Measurements from ENCODE around the gene RPL13.

GRCh38 chr16:89602273-89602951 is 41.9 kb downstream of the RPL13 start:
- TF ChIP-seq ZNF8 (CRISPR knock-in tag; IDR thresholded peaks at IDR 0.05), result no peak
- TF ChIP-seq, protein P1, sequence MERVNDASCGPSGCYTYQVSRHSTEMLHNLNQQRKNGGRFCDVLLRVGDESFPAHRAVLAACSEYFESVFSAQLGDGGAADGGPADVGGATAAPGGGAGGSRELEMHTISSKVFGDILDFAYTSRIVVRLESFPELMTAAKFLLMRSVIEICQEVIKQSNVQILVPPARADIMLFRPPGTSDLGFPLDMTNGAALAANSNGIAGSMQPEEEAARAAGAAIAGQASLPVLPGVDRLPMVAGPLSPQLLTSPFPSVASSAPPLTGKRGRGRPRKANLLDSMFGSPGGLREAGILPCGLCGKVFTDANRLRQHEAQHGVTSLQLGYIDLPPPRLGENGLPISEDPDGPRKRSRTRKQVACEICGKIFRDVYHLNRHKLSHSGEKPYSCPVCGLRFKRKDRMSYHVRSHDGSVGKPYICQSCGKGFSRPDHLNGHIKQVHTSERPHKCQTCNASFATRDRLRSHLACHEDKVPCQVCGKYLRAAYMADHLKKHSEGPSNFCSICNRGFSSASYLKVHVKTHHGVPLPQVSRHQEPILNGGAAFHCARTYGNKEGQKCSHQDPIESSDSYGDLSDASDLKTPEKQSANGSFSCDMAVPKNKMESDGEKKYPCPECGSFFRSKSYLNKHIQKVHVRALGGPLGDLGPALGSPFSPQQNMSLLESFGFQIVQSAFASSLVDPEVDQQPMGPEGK (CRISPR knock-in tag; IDR thresholded peaks at IDR 0.05; ENCODE audit: borderline replicate concordance), result no peak; the same call in 1 of the 2 replicates
- TF ChIP-seq SNAI2 (CRISPR knock-in tag; IDR thresholded peaks at IDR 0.05), result no peak
- TF ChIP-seq, protein P2, sequence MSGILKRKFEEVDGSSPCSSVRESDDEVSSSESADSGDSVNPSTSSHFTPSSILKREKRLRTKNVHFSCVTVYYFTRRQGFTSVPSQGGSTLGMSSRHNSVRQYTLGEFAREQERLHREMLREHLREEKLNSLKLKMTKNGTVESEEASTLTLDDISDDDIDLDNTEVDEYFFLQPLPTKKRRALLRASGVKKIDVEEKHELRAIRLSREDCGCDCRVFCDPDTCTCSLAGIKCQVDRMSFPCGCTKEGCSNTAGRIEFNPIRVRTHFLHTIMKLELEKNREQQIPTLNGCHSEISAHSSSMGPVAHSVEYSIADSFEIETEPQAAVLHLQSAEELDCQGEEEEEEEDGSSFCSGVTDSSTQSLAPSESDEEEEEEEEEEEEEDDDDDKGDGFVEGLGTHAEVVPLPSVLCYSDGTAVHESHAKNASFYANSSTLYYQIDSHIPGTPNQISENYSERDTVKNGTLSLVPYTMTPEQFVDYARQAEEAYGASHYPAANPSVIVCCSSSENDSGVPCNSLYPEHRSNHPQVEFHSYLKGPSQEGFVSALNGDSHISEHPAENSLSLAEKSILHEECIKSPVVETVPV (CRISPR knock-in tag; IDR thresholded peaks at IDR 0.05), result no peak
- no peak for TF ChIP-seq TSHZ2 (CRISPR knock-in tag; IDR thresholded peaks at IDR 0.05)
- TF ChIP-seq ESRRG (CRISPR knock-in tag; IDR thresholded peaks at IDR 0.05), result no peak
- no peak for TF ChIP-seq PPARA (CRISPR knock-in tag; IDR thresholded peaks at IDR 0.05; ENCODE audit: borderline replicate concordance)
- TF ChIP-seq, protein P3, sequence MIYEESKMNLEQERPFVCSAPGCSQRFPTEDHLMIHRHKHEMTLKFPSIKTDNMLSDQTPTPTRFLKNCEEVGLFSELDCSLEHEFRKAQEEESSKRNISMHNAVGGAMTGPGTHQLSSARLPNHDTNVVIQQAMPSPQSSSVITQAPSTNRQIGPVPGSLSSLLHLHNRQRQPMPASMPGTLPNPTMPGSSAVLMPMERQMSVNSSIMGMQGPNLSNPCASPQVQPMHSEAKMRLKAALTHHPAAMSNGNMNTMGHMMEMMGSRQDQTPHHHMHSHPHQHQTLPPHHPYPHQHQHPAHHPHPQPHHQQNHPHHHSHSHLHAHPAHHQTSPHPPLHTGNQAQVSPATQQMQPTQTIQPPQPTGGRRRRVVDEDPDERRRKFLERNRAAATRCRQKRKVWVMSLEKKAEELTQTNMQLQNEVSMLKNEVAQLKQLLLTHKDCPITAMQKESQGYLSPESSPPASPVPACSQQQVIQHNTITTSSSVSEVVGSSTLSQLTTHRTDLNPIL (CRISPR knock-in tag; IDR thresholded peaks at IDR 0.05; ENCODE audit: low read depth), result no peak

All from SK-N-SH treated with all-trans-retinoic acid at 6 μM for 48 hours (cell line).